GM21390 (cell line): ENCODE data around the gene NACC2.

Experiments
- ATAC-seq: cut with Tn5 transposase; IDR thresholded peaks from one replicate; pipeline ENCODE4 v1.9.1; 2021; ENCODE audit not compliant: unreplicated experiment

The NACC2 gene

DNA sequence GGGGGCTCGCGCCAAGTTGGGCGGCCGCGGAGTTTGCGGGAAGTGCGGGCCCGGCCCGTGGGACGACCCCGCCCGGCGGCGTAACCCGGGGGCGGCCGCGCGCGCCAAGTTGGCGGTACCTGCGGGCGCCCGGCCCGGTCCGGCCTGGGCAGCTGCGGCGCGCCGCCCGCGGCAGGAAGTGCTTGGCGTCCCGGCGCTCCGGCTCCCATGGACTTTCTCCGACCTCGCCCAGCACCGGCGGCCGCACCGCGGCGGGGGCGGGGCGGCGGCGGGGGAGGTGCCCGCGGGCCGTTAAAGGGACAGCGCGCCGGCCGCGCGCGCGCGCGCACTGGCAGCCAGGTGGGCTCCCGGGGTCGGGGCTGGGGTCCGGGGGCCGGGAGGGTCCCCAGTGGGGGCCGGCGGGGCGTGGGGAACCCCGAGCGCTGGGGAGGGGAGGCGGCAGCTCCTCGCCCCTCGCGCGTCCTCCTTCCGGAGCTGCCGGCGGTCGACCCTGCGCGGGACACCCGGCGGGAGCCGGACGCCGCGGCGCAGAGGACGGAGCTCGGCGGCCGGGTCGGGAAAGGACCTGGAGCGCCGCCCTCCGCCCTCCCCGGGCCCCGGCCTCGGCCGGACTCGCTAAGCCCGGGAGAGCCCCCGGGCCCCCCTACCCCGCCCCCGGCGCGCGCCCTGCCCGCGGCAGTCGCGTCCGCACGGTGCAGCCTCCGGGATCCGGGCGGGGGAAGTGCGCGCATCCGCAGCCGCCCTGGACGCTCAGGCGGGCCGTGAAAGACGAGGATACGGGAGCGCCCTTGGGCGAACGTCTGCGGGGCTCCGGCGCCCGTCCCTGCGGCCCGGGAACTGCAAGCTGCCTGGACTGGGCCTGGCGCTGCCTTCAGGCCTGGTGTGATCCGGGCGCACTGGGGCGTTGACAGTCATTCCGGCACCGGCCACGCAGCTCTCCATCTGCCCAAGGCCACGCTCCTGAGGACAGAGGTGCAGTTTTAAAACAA, at the start of gene NACC2:
NACC2 (minus strand) TSS at position 220 of the 989 bp plus-strand sequence. CDS start 44,768 bp downstream, outside the sequence.
- no peak for ATAC-seq

DNA sequence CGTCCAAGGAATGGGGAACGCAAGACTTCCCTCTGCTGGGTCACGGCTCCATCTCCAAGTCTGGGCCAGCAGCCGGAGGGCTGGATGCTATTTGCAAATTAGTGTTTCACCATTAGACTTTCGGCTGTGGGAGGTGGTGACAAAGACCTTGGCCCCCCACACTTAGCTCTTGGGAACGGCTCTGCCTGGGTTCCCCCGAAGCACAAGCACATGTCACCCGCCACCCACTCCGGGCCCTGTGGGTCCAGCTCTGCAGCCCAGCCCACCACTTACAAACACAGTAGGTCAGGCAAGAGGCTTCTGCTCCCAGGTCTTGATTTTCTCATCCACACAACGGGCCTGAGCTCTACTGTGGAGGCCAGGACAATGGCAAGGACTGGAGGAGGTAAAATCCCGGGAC, 49.4 kb upstream of the NACC2 start:
- no peak for ATAC-seq

DNA sequence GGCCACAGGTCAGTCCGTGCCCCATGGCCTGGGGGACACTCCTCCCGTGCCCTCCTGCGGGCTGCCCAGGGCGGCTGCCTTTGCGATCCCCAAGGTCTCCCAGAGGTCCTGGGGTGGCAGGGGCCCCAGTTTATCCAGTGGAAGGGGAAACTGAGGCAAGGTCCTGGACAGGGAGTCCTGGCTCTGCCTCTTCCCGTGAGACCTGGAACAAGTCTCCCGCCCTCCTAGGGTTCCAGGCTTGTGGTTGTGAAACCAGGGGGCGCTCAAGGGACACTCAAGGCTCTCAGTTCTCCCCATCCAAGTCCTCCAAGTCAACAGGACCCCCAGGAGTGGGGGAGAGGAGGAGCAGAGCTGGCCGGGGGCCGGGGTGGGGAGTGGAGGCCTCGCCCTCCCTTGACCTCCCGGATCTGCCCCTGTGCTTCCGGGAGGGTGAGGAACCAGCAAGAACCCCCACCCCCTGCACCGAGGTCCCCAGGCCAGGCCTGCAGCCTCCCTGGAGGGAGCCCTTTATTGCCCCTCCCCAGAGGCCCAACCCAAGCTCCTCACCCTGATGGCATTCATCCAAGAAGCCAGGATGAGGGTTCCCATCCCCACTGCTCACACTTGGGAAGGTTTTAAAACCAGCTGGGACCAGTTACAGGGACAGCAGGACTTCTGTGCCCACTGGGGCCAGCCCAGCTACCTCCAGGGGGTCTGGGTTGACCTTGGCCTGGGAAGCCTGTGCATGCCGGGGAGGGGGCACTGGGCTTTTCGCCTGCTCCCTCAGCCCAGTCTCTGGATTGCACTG, 48.3 kb upstream of the NACC2 start:
- ATAC-seq = no peak

GRCh38 chr9:136142859-136143214, 47.7 kb upstream of the NACC2 start:
- ATAC-seq = no peak

- ATAC-seq = no peak
Measured at GRCh38 chr9:136142414-136142796, 47.3 kb upstream of the NACC2 start.

DNA sequence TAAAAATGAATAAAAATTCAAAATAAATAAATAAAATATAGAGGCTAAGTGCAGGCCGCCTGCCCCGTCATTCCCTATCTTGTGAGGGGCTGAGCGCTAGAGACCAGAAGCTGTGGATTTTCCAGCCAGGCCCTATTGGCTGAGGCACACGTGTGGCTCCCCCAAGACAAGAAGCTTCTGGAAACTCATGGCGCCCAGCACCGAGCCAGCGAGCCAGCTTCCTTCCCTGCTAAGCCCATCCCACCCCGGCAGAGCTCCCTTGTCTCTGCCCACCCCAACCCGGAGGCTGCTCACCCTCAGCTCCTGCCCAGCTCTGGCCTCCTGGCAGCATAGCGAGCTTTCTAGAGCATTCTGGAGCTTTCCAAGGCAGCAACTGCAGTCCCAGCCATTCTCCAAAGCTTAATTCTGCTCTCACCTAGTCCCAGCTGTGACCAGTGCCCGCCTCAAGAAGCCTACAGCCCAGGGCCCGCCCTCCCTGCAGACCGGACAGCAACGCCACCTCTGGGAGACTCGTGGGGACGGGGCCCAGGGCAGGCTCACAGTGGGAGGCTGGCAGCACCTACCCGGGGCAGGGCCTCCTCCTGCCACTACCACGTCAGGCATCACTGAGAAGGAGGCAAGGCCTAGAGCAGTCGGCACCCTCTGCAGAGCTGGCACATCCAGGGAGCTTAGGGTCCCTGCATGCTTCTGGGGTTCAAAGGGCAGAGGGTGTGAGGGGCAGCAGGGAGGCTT, 46.8 kb upstream of the NACC2 start:
- ATAC-seq = no peak

DNA sequence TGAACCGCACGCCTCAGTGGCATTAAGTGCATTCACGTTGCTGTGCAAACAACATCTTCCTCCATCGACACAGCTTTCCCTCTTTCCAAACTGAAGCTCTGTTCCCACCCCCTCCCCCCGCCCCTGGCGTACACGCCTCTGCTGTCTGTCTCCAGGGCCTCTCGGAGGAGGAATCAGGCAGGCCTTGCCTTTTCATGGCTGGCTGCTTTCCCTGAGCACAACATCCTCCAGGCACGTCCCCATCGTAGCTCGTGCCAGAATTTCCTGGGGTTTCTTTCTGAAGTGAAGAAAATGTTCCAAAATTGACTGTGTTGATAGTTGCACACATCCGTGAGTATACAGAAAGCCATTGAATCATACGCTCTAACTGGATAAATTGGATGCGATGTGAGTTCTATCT, 45.9 kb upstream of the NACC2 start:
- no peak for ATAC-seq

GRCh38 chr9:136140046-136140445, 45.0 kb upstream of the NACC2 start:
- no peak for ATAC-seq

DNA sequence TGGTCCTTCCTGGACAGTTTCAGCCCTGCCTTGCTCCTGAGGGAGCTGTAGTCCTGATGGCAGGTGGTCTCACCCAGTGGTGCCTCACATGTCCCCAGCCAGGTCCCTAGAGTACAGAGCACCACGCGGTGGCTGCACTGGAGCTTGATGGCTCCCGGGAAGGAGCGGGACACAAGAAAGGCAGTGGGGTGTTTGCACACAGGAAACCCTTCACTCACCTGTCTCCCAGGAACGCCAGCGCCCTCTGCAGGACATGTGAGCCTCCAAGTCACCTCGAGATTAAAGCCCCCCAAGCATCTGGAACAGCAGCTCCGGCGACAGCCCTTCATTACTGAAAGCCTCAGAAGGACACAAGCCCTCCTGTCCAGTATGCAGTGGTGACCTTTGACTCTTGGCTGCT, 43.5 kb upstream of the NACC2 start:
- no peak for ATAC-seq

GRCh38 chr9:136137321-136138265, 42.5 kb upstream of the NACC2 start:
- ATAC-seq = no peak

DNA sequence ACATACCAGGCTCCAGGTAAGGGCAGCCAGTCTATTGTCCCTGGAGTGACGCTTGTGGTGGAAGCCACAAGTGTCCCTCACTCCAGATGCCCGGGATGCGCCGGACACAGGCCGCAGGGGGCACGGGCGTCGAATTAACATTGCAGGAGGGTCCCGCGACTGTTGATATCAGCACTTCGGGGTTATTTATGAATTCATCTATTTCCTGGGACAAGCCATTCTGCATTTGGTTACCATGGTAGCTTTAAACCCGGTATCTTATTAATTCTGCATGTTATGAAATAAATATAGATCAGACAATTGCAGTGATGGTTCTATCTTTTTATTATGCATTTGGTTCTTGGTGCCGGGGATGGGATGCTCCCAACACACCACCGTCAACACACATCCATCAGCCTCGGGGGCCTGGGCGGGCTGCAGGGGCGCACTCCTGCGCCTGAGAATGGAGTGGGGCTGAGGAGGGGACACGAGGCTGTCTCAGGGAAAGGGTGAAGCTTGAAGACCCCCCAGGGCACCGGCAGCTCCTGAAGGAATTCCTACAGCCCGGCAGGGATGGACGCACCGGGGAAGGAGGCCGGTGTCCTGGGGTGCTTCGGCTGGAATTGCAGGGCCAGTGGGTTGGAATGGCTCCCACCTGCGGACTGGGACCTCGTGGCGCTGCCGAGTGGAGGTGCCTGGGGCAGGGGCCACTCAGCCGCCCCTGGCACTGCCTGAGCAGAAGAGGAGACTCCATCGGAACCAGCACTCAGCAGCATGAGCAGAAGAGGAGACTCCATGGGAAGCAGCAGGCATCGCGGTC, 41.2 kb upstream of the NACC2 start:
- no peak for ATAC-seq

GRCh38 chr9:136135326-136136126, 40.4 kb upstream of the NACC2 start:
- no peak for ATAC-seq

DNA sequence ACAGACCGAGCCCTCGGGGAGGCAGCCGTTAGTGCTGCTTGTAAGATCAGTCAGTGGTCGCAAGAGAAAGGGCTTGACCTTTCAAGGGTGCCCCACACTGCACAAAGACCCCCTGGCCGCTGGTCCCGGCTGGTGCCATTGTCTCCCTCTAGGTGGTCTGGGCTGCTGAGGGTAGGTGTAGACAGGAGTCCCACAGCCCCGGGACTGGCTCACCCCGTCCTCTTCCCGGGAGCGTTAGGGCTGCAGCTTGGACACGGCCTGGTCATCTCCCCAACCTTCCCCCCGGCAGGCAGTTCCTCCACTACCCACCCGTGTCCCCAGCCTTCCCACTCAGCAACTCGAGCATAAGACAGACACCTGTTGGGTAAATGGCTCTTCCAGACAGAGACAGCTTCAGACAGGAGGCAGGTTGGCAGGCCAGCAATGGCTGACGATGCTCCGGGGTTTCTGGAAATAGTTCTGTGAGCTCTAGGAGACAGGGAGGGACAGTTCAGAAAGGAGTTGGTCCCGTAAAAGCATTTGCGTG, 38.9 kb upstream of the NACC2 start:
- ATAC-seq = no peak

- ATAC-seq = no peak
Measured at GRCh38 chr9:136133191-136133958, 38.3 kb upstream of the NACC2 start.

DNA sequence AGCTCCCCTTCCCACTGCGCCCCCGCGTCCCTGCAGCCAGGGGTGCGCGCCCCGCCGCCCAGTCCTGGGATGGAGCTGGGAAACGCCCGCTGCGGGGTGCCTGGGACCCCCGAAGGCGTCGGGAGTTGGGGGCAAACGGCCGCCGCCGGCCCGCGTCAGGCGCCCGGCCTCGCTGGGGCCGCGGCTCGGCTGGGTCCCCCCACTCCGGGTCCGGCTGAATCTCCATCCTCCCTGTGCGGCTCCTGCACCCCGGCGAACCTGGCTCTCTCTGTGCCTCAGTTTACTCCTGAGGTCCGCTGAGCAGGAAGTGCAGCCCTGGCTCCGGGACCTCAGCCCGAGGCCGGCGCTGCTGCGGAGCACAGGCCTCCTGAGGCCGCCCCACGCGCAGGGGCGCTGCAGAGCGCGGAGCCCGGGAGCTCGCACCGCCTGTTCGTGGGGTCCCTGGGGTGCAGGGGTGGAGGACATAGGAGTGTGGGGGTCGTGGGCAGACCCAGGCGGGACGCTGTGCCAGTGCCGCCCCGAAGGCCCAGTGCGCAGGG, 37.5 kb upstream of the NACC2 start:
- ATAC-seq = no peak

- no peak for ATAC-seq
Measured at GRCh38 chr9:136131629-136132511, 36.8 kb upstream of the NACC2 start.
